Astrocyte (in vitro differentiated cells and primary cell): ENCODE results near the gene NFIA. TPM values are rescaled to one million over a fixed set of nuclear protein-coding genes. Genes with fewer than 3 reads are reported as not detected.

Experiments
- DNase-seq: peaks from one replicate; pipeline ENCODE4 v3.0.0-alpha.2; 2010; ENCODE audit warnings: low read depth
- FAIRE-seq: peaks from 2 replicates; lab custom pipeline; 2011; peaks lifted over from hg19 to GRCh38; lab: Jason Lieb, UNC
- H2AFZ ChIP-seq: 2 replicates; pipeline ENCODE4 v1.6.0; 2012; ENCODE audit warnings: low read depth, low read length, inconsistent platforms
- H3K27ac ChIP-seq: 2 replicates; pipeline ENCODE4 v1.5.1; 2011; ENCODE audit warnings: low read depth, low read length, inconsistent platforms
- H3K27me3 ChIP-seq: 2 replicates; pipeline ENCODE4 v1.6.0; 2011; ENCODE audit warnings: low read length, inconsistent platforms; ENCODE audit not compliant: insufficient read depth
- H3K36me3 ChIP-seq: 2 replicates; pipeline ENCODE4 v1.5.1; 2011; ENCODE audit warnings: low read length, inconsistent platforms; ENCODE audit not compliant: insufficient read depth
- H3K4me1 ChIP-seq: 2 replicates; pipeline ENCODE4 v1.5.1; 2011; ENCODE audit warnings: low read length, inconsistent platforms; ENCODE audit not compliant: insufficient read depth
- H3K4me2 ChIP-seq: 2 replicates; pipeline ENCODE4 v1.6.0; 2012; ENCODE audit warnings: low read length, inconsistent platforms
- H3K4me3 ChIP-seq: 2 replicates; pipeline ENCODE4 v1.5.1; 2011; ENCODE audit warnings: low read depth, mild to moderate bottlenecking, low read length, inconsistent platforms; ENCODE audit not compliant: insufficient read depth
- H3K79me2 ChIP-seq: 2 replicates; pipeline ENCODE4 v1.6.0; 2012; ENCODE audit warnings: mild to moderate bottlenecking, low read length, inconsistent platforms; ENCODE audit not compliant: insufficient read depth
- H3K9ac ChIP-seq: 2 replicates; pipeline ENCODE4 v1.6.0; 2012; ENCODE audit warnings: mild to moderate bottlenecking, low read length, inconsistent platforms
- H3K9me3 ChIP-seq: 2 replicates; pipeline ENCODE4 v1.5.1; 2012; ENCODE audit warnings: low read depth, mild to moderate bottlenecking, low read length, inconsistent platforms; ENCODE audit not compliant: insufficient read depth
- H4K20me1 ChIP-seq: 2 replicates; pipeline ENCODE4 v1.6.0; 2012; ENCODE audit warnings: low read length, inconsistent platforms; ENCODE audit not compliant: insufficient read depth
- H3K27ac Mint-ChIP-seq: one replicate; pipeline ENCODE4 v1.8.0; 2021; ENCODE audit warnings: mild to moderate bottlenecking, mixed read lengths; ENCODE audit not compliant: unreplicated experiment
- H3K27me3 Mint-ChIP-seq: one replicate; pipeline ENCODE4 v1.8.0; 2021; ENCODE audit warnings: low read depth, mixed read lengths; ENCODE audit not compliant: unreplicated experiment
- H3K36me3 Mint-ChIP-seq: one replicate; pipeline ENCODE4 v1.8.0; 2021; ENCODE audit warnings: low read depth, mixed read lengths; ENCODE audit not compliant: unreplicated experiment
- H3K4me1 Mint-ChIP-seq: one replicate; pipeline ENCODE4 v1.8.0; 2021; ENCODE audit warnings: low read depth, mixed read lengths; ENCODE audit not compliant: unreplicated experiment
- H3K4me3 Mint-ChIP-seq: one replicate; pipeline ENCODE4 v1.8.0; 2021; ENCODE audit warnings: mild to moderate bottlenecking, moderate library complexity, mixed read lengths; ENCODE audit not compliant: unreplicated experiment
- H3K9me3 Mint-ChIP-seq: one replicate; pipeline ENCODE4 v1.8.0; 2021; ENCODE audit warnings: mild to moderate bottlenecking, mixed read lengths; ENCODE audit not compliant: unreplicated experiment
- EZH2 ChIP-seq: IDR thresholded peaks from 2 replicates; pipeline ENCODE4 v1.6.1; 2012; ENCODE audit warnings: mild to moderate bottlenecking, low read length, inconsistent platforms; ENCODE audit not compliant: insufficient read depth
- total RNA-seq: library from RNA; stranded (reverse); gene quantifications from 2 replicates; pipeline ENCODE4 v1.2.1, GENCODE V29; 2021
- TF ChIP-seq, protein P1 (sequence below): IDR thresholded peaks from 2 replicates; pipeline ENCODE4 v1.5.1; 2011; ENCODE audit warnings: low read depth, mild to moderate bottlenecking, inconsistent platforms, low read length, moderate library complexity; ENCODE audit not compliant: insufficient read depth

NFIA gene
- total RNA-seq, 1 donor from 2014 or later, result 4.6 TPM

DNA sequence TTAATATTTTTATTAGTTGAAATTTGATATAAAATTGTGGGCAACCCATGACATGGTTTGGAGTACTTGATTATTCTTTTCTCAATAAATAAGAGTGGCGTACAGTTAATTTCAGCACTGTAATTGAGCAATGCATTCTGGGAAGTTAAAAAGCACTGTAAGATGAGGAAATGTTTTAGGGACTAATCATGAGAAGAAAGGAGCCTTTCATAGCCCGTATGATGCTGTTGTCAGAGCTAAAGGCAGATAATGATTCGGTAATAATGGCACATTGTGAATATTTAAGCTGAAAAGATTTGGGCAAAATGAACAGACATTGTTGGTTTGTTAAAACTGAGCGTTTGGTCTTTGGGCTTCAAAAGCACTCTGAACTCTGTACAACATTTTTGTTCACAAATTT lies 139.3 kb downstream of the NFIA start:
- TF ChIP-seq, protein P1, sequence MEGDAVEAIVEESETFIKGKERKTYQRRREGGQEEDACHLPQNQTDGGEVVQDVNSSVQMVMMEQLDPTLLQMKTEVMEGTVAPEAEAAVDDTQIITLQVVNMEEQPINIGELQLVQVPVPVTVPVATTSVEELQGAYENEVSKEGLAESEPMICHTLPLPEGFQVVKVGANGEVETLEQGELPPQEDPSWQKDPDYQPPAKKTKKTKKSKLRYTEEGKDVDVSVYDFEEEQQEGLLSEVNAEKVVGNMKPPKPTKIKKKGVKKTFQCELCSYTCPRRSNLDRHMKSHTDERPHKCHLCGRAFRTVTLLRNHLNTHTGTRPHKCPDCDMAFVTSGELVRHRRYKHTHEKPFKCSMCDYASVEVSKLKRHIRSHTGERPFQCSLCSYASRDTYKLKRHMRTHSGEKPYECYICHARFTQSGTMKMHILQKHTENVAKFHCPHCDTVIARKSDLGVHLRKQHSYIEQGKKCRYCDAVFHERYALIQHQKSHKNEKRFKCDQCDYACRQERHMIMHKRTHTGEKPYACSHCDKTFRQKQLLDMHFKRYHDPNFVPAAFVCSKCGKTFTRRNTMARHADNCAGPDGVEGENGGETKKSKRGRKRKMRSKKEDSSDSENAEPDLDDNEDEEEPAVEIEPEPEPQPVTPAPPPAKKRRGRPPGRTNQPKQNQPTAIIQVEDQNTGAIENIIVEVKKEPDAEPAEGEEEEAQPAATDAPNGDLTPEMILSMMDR, result no peak
- TF ChIP-seq EZH2, result no peak
- Histone ChIP-seq H3K9ac (no peak overlapping the region), H3K27me3 (peaks cover 2% of the 10 kb centered on the region), H3K79me2 (no peaks in the 10 kb centered on the region), H3K36me3 (no peaks in the 10 kb centered on the region), H3K27ac (no peak overlapping the region), H4K20me1 (no peaks in the 10 kb centered on the region), H3K4me3 (no peak overlapping the region), H3K4me1 (no peaks in the 10 kb centered on the region), H3K9me3 (no peaks in the 10 kb centered on the region), H3K4me2 (no peak overlapping the region), H2AFZ (no peak overlapping the region)
- no peak for FAIRE-seq
- Mint-ChIP-seq H3K9me3 (no peaks in the 10 kb centered on the region), H3K4me3 (no peak overlapping the region), H3K36me3 (no peaks in the 10 kb centered on the region), H3K27ac (no peak overlapping the region), H3K4me1 (no peaks in the 10 kb centered on the region), H3K27me3 (peaks cover 2% of the 10 kb centered on the region)
- no peak for DNase-seq

DNA sequence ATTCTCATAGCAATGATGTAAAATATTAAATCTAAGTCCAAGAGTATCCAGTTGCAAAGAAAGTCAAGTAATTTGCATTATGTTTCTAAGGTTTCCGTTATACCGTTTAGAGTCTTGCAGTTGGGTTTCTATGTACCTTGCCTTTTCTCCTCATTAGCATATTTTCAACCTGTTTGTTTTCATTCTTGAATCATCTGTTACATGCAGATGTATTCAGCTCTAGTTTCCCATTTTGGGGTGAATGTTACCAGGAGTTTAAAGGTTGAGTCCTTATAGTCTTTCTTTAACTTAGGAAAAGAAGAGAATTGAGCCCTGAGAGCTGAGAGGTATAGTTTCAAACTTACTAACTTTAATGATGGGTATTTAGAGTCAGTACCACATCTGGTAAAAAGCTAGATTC lies 139.9 kb downstream of the NFIA start:
- H3K4me3 Mint-ChIP-seq, result no peak overlapping the region
- H3K27me3 Mint-ChIP-seq, result peaks cover 2% of the 10 kb centered on the region

DNA sequence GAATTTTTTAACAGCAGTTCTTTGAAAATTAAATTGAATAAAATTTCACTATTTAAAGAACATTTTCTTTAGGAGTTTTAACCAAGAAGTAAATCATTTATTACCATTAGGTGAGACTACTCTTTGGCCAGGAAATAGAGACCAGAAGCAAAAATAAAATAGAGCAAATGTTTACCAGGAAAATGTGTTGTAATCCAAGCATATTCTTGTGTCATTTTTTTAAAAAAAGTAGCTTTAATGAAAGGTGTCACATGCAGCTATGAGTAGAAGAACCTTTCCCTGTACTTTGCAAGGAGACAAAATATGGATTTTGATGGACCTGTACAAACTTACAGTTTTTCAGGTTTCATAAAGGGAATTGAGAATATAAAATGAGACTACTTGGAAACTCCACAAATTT lies 140.8 kb downstream of the NFIA start:
- Histone ChIP-seq H3K27ac (no peak overlapping the region), H3K9ac (no peak overlapping the region), H3K4me3 (no peak overlapping the region), H4K20me1 (peaks cover 4% of the 10 kb centered on the region), H3K27me3 (peaks cover 11% of the 10 kb centered on the region), H2AFZ (no peak overlapping the region), H3K79me2 (no peaks in the 10 kb centered on the region), H3K36me3 (no peaks in the 10 kb centered on the region), H3K9me3 (no peaks in the 10 kb centered on the region), H3K4me1 (no peaks in the 10 kb centered on the region), H3K4me2 (no peak overlapping the region)
- no peaks in the 10 kb centered on the region for H3K36me3 Mint-ChIP-seq
- H3K4me3 Mint-ChIP-seq, result no peak overlapping the region
- no peak for DNase-seq
- no peak for FAIRE-seq
- H3K9me3 Mint-ChIP-seq, result no peaks in the 10 kb centered on the region
- no peak overlapping the region for H3K27ac Mint-ChIP-seq
- H3K4me1 Mint-ChIP-seq, result no peaks in the 10 kb centered on the region
- TF ChIP-seq, protein P1, result no peak
- TF ChIP-seq EZH2, result no peak
- H3K27me3 Mint-ChIP-seq, result peaks cover 2% of the 10 kb centered on the region

More for the DNA sequence above, 139.9 kb downstream of the NFIA start:
- Histone ChIP-seq H3K79me2 (no peaks in the 10 kb centered on the region), H3K9ac (no peak overlapping the region), H3K4me2 (no peak overlapping the region), H3K9me3 (no peaks in the 10 kb centered on the region), H3K4me1 (no peaks in the 10 kb centered on the region), H2AFZ (no peak overlapping the region), H3K27me3 (peaks cover 8% of the 10 kb centered on the region), H4K20me1 (peaks cover 4% of the 10 kb centered on the region), H3K36me3 (no peaks in the 10 kb centered on the region), H3K4me3 (no peak overlapping the region), H3K27ac (no peak overlapping the region)
- Mint-ChIP-seq H3K9me3 (no peaks in the 10 kb centered on the region), H3K27ac (no peak overlapping the region), H3K4me1 (no peaks in the 10 kb centered on the region), H3K36me3 (no peaks in the 10 kb centered on the region)
- FAIRE-seq (no peak), DNase-seq (no peak)
- TF ChIP-seq EZH2, result no peak
